ENCODE results near the gene ADSS2. TPM values are rescaled to one million over a fixed set of nuclear protein-coding genes. Genes with fewer than 3 reads are reported as not detected.

The ADSS2 gene
- polyA plus RNA-seq, 3 donors = 24.4 to 33.5 (median 26.3) TPM

- no peak for DNase-seq
- no peak overlapping the region for H2AFZ ChIP-seq (ENCODE audit: insufficient read depth, low read depth, low read length, poor library complexity, severe bottlenecking)
- WGBS (ENCODE audit: insufficient coverage) = 100% methylated on average over 1 of the region's 4 CpGs
- no peak overlapping the region for H3K27ac ChIP-seq (ENCODE audit: low read depth in 1 of 2, low read length in 2 of 2)
- peaks cover 0 to 2% (median 0%) of the 10 kb centered on the region in 3 donors for H3K27me3 Mint-ChIP-seq (ENCODE audit: low read depth in 3 of 3)
- H3K4me3 Mint-ChIP-seq = no peak overlapping the region
- H4K20me1 ChIP-seq (ENCODE audit: insufficient read depth, low read length) = no peaks in the 10 kb centered on the region
- H3K27ac Mint-ChIP-seq = no peak overlapping the region
- no peak for TF ChIP-seq CTCF (IDR thresholded peaks at IDR 0.05)
- no peaks in the 10 kb centered on the region for H3K36me3 ChIP-seq (replicated peaks in 1 of 2; ENCODE audit: control insufficient read depth in 1 of 2, insufficient read depth in 2 of 2, low read length in 2 of 2)
- no peaks in the 10 kb centered on the region for H3K9me3 ChIP-seq (replicated peaks in 1 of 2; ENCODE audit: control insufficient read depth in 1 of 2, insufficient read depth in 1 of 2, low read length in 2 of 2)
- no peaks in the 10 kb centered on the region for H3K27me3 ChIP-seq (ENCODE audit: control insufficient read depth in 2 of 2, insufficient read depth in 2 of 2, low read length in 2 of 2)
- peaks cover 13% of the 10 kb centered on the region for H3K4me1 Mint-ChIP-seq
- H3K9ac ChIP-seq (ENCODE audit: insufficient read depth, low read length, poor library complexity, severe bottlenecking) = no peak overlapping the region
- H3K79me2 ChIP-seq (ENCODE audit: insufficient read depth, low read length) = no peaks in the 10 kb centered on the region
- no peak overlapping the region for H3K4me2 ChIP-seq (replicated peaks; ENCODE audit: extremely low read depth, low read length, poor library complexity, severe bottlenecking)
- H3K4me3 ChIP-seq (replicated peaks in 1 of 3; ENCODE audit: low read depth in 2 of 3, low read length in 3 of 3) = no peak overlapping the region
- peaks cover 0 to 5% (median 2%) of the 10 kb centered on the region in 7 donors for H3K9me3 Mint-ChIP-seq
- H3K36me3 Mint-ChIP-seq = peaks cover 0 to 2% of the 10 kb centered on the region in 2 donors
- H3K4me1 ChIP-seq (ENCODE audit: control insufficient read depth in 1 of 2, insufficient read depth in 2 of 2, low read length in 2 of 2) = peaks cover 11 to 16% of the 10 kb centered on the region in 2 donors
- intact Hi-C loops (cut with micrococcal nuclease) = loop anchor here in 1 of 2 donors (10.0 kb wide), 1 partner anchor 144 kb away; no protein-coding TSS in a partner anchor
Observed at GRCh38 chr1:244458781-244459180, 7.1 kb upstream of the ADSS2 start.

- H3K4me2 ChIP-seq (replicated peaks; ENCODE audit: extremely low read depth, low read length, poor library complexity, severe bottlenecking) = no peak overlapping the region
- no peak overlapping the region for H3K27ac ChIP-seq (ENCODE audit: low read depth in 1 of 2, low read length in 2 of 2)
- peaks cover 0 to 2% of the 10 kb centered on the region in 2 donors for H3K36me3 Mint-ChIP-seq
- peaks cover 0 to 5% (median 2%) of the 10 kb centered on the region in 7 donors for H3K9me3 Mint-ChIP-seq
- no peaks in the 10 kb centered on the region for H4K20me1 ChIP-seq (ENCODE audit: insufficient read depth, low read length)
- H3K79me2 ChIP-seq (ENCODE audit: insufficient read depth, low read length) = no peaks in the 10 kb centered on the region
- no peaks in the 10 kb centered on the region for H3K9me3 ChIP-seq (replicated peaks in 1 of 2; ENCODE audit: control insufficient read depth in 1 of 2, insufficient read depth in 1 of 2, low read length in 2 of 2)
- H3K27me3 ChIP-seq (ENCODE audit: control insufficient read depth in 2 of 2, insufficient read depth in 2 of 2, low read length in 2 of 2) = no peaks in the 10 kb centered on the region
- peaks cover 17% of the 10 kb centered on the region for H3K4me1 Mint-ChIP-seq
- H3K27me3 Mint-ChIP-seq (ENCODE audit: low read depth in 3 of 3) = peaks cover 0 to 2% (median 0%) of the 10 kb centered on the region in 3 donors
- no peak overlapping the region for H3K4me3 ChIP-seq (replicated peaks in 1 of 3; ENCODE audit: low read depth in 2 of 3, low read length in 3 of 3)
- TF ChIP-seq CTCF (IDR thresholded peaks at IDR 0.05) = no peak
- H3K4me3 Mint-ChIP-seq = no peak overlapping the region
- no peak overlapping the region for H3K27ac Mint-ChIP-seq
- H3K4me1 ChIP-seq (ENCODE audit: control insufficient read depth in 1 of 2, insufficient read depth in 2 of 2, low read length in 2 of 2) = peaks cover 14 to 22% of the 10 kb centered on the region in 2 donors
- no peak for DNase-seq
- no peak overlapping the region for H3K9ac ChIP-seq (ENCODE audit: insufficient read depth, low read length, poor library complexity, severe bottlenecking)
- no peaks in the 10 kb centered on the region for H3K36me3 ChIP-seq (replicated peaks in 1 of 2; ENCODE audit: control insufficient read depth in 1 of 2, insufficient read depth in 2 of 2, low read length in 2 of 2)
- no CpG with 5 or more reads among the region's 1 CpG for WGBS (ENCODE audit: insufficient coverage)
- H2AFZ ChIP-seq (ENCODE audit: insufficient read depth, low read depth, low read length, poor library complexity, severe bottlenecking) = no peak overlapping the region
- intact Hi-C loops (cut with micrococcal nuclease) = loop anchor here in 1 of 2 donors (10.0 kb wide), 1 partner anchor 142 kb away; no protein-coding TSS in a partner anchor
Observed at GRCh38 chr1:244456586-244456985, 4.9 kb upstream of the ADSS2 start.

All from CD14-positive monocyte (primary cell).